Measurements from ENCODE around the gene TBC1D4.
"Not testable (repeated sequence)": the region's sequence is repeated elsewhere in the genome, so short reads cannot be mapped to it uniquely, and the experiment has no call there.

TBC1D4 gene

GRCh38 chr13:75445717-75446499, 36.1 kb downstream of the TBC1D4 start:
- TF ChIP-seq CTCF (conservative IDR thresholded peaks at IDR 0.05; ENCODE audit: control insufficient read depth, insufficient read depth, low read depth, low read length), result no peak
- peak overlapping the region; percentile 21 for H3K4me3 ChIP-seq (ENCODE audit: control insufficient read depth, low read depth, low read length)
- peak; percentile 36 for DNase-seq (ENCODE audit: low read depth)

GRCh38 chr13:75444016-75444415, 38.0 kb downstream of the TBC1D4 start:
- DNase-seq (ENCODE audit: low read depth), result no peak
- no peak for TF ChIP-seq CTCF (conservative IDR thresholded peaks at IDR 0.05; ENCODE audit: control insufficient read depth, insufficient read depth, low read depth, low read length)
- H3K4me3 ChIP-seq (ENCODE audit: control insufficient read depth, low read depth, low read length), result no peak overlapping the region

GRCh38 chr13:75443356-75443958, 38.5 kb downstream of the TBC1D4 start:
- DNase-seq (ENCODE audit: low read depth), result no peak
- TF ChIP-seq CTCF (conservative IDR thresholded peaks at IDR 0.05; ENCODE audit: control insufficient read depth, insufficient read depth, low read depth, low read length), result no peak
- H3K4me3 ChIP-seq (ENCODE audit: control insufficient read depth, low read depth, low read length), result no peak overlapping the region

GRCh38 chr13:75442736-75443234, 39.2 kb downstream of the TBC1D4 start:
- DNase-seq (ENCODE audit: low read depth), result no peak
- no peak for TF ChIP-seq CTCF (conservative IDR thresholded peaks at IDR 0.05; ENCODE audit: control insufficient read depth, insufficient read depth, low read depth, low read length)

GRCh38 chr13:75440100-75440499, 41.9 kb downstream of the TBC1D4 start:
- no peak for DNase-seq (ENCODE audit: low read depth)
- no peak overlapping the region for H3K4me3 ChIP-seq (ENCODE audit: control insufficient read depth, low read depth, low read length)
- no peak for TF ChIP-seq CTCF (conservative IDR thresholded peaks at IDR 0.05; ENCODE audit: control insufficient read depth, insufficient read depth, low read depth, low read length)

More at GRCh38 chr13:75442736-75443234, 39.2 kb downstream of the TBC1D4 start:
- H3K4me3 ChIP-seq (ENCODE audit: control insufficient read depth, low read depth, low read length), result no peak overlapping the region

GRCh38 chr13:75437582-75438318, 44.2 kb downstream of the TBC1D4 start:
- no peak overlapping the region for H3K4me3 ChIP-seq (ENCODE audit: control insufficient read depth, low read depth, low read length)
- TF ChIP-seq CTCF (conservative IDR thresholded peaks at IDR 0.05; ENCODE audit: control insufficient read depth, insufficient read depth, low read depth, low read length), result no peak
- peak; percentile 53 for DNase-seq (ENCODE audit: low read depth)

- not testable (repeated sequence) for H3K4me3 ChIP-seq (ENCODE audit: control insufficient read depth, low read depth, low read length)
Observed at GRCh38 chr13:75434126-75434525, 47.8 kb downstream of the TBC1D4 start.

More at GRCh38 chr13:75434126-75434525, 47.8 kb downstream of the TBC1D4 start:
- not testable (repeated sequence) for DNase-seq (ENCODE audit: low read depth)
